GM12878 (cell line): ENCODE results near the gene SIGLEC6. TPM values are rescaled to one million over a fixed set of nuclear protein-coding genes. Genes with fewer than 3 reads are reported as not detected.

Experiments used
- ATAC-seq: fragments of 200-7000 bp; cut with Tn5 transposase; 3 replicates; pipeline ENCODE4 v1.9.1; 2020; ENCODE audit warnings: mild to moderate bottlenecking, moderate library complexity
- BruUV-seq: library from RNA; stranded (reverse); fragments of 400-500 nt; replicated peaks from 2 replicates; lab custom pipeline; 2021; lab: Mats Ljungman, UMichigan
- CTCF ChIA-PET: fragments of 300-600 bp; sonication (Branson Sonifier 250); formaldehyde crosslinking; extraction: SDS; loops from one replicate; lab custom pipeline; 2021; ENCODE audit warnings: inconsistent platforms; lab: Yijun Ruan, JAX
- POLR2A ChIA-PET: fragments of 350-600 bp; formaldehyde crosslinking; extraction: SDS; loops from one replicate; lab custom pipeline; 2021; ENCODE audit warnings: inconsistent platforms; lab: Charles Lee
- RAD21 ChIA-PET: fragments of 300-600 bp; sonication (Branson Sonifier 250); formaldehyde crosslinking; loops from one replicate; lab custom pipeline; 2023; ENCODE audit warnings: antibody characterized with exemption; ENCODE audit not compliant: unreplicated experiment; lab: Charles Lee
- SMC1A ChIA-PET: fragments of 300-600 bp; sonication (Branson Sonifier 250); formaldehyde crosslinking; loops from one replicate; lab custom pipeline; 2023; ENCODE audit not compliant: unreplicated experiment, uncharacterized antibody; lab: Charles Lee
- DNase-seq: peaks from one replicate; pipeline ENCODE4 v3.0.0-alpha.2; 2011; ENCODE audit warnings: low read depth, low spot score
- FAIRE-seq: peaks from 3 replicates; lab custom pipeline; 2011; peaks lifted over from hg19 to GRCh38; lab: Jason Lieb, UNC
- H2AFZ ChIP-seq: 2 replicates; pipeline ENCODE4 v1.6.0; 2011; ENCODE audit warnings: low read depth, low read length, control low read depth; ENCODE audit not compliant: control insufficient read depth
- H3K27ac ChIP-seq: 2 replicates; pipeline ENCODE4 v1.5.1; 2011; ENCODE audit warnings: control low read depth; ENCODE audit not compliant: control insufficient read depth, insufficient read depth
- H3K27me3 ChIP-seq, 2 experiments: replicated peaks in 1 of 2; 2 replicates each; pipeline versions ENCODE4 v1.6.0 to v1.6.1; 2011; ENCODE audit warnings: low read length in 1 of 2; ENCODE audit not compliant: control insufficient read depth in 2 of 2, insufficient read depth in 2 of 2
- H3K36me3 ChIP-seq, 2 experiments: 2 replicates each; pipeline ENCODE4 v1.5.1; 2011; ENCODE audit warnings: low read length in 1 of 2; ENCODE audit not compliant: control insufficient read depth in 2 of 2, insufficient read depth in 2 of 2
- H3K4me1 ChIP-seq: 2 replicates; pipeline ENCODE4 v1.6.1; 2011; ENCODE audit warnings: mild to moderate bottlenecking, low read length, moderate library complexity, mixed read lengths; ENCODE audit not compliant: control insufficient read depth, insufficient read depth
- H3K4me2 ChIP-seq: 2 replicates; pipeline ENCODE4 v1.6.0; 2011; ENCODE audit warnings: control low read depth; ENCODE audit not compliant: control insufficient read depth, insufficient read depth
- H3K4me3 ChIP-seq: fragments of 200-600 bp; sonication (generic); 2 replicates; pipeline ENCODE4 v1.5.1; 2016
- H3K79me2 ChIP-seq: 2 replicates; pipeline ENCODE4 v1.6.0; 2011; ENCODE audit warnings: low read length; ENCODE audit not compliant: control insufficient read depth, insufficient read depth
- H3K9ac ChIP-seq: 2 replicates; pipeline ENCODE4 v1.8.0; 2011; ENCODE audit warnings: low read length, control low read depth, mixed read lengths; ENCODE audit not compliant: control insufficient read depth, insufficient read depth
- H3K9me3 ChIP-seq: replicated peaks from 3 replicates; pipeline ENCODE4 v1.5.1; 2011; ENCODE audit warnings: mild to moderate bottlenecking, low read length; ENCODE audit not compliant: control insufficient read depth, insufficient read depth
- H4K20me1 ChIP-seq: 2 replicates; pipeline ENCODE4 v1.6.0; 2011; ENCODE audit not compliant: control insufficient read depth, insufficient read depth
- ESRRA ChIP-seq: IDR thresholded peaks from 2 replicates; pipeline ENCODE4 v1.6.1; 2012; ENCODE audit warnings: mild to moderate bottlenecking, low read length, improper control_type of control experiment
- EZH2 ChIP-seq: IDR thresholded peaks from 2 replicates; pipeline ENCODE4 v1.6.1; 2012; ENCODE audit warnings: low read depth, mild to moderate bottlenecking, control low read depth, inconsistent platforms, low read length, borderline replicate concordance; ENCODE audit not compliant: control insufficient read depth
- JUNB ChIP-seq: IDR thresholded peaks from 2 replicates; pipeline ENCODE4 v1.6.1; 2016; ENCODE audit warnings: antibody characterized with exemption, mild to moderate bottlenecking
- MXI1 ChIP-seq: fragments of 150-350 bp; IDR thresholded peaks from 2 replicates; pipeline ENCODE4 v1.6.1; 2011; ENCODE audit warnings: low read depth, mild to moderate bottlenecking, inconsistent platforms, low read length, improper control_type of control experiment
- MYC ChIP-seq: IDR thresholded peaks from 2 replicates; pipeline ENCODE4 v1.6.1; 2011; ENCODE audit warnings: mild to moderate bottlenecking, low read length, moderate library complexity, inconsistent platforms; ENCODE audit not compliant: insufficient read depth, insufficient replicate concordance, insufficient read length, severe bottlenecking
- RELB ChIP-seq: fragments of 450-650 bp; IDR thresholded peaks from 2 replicates; pipeline ENCODE4 v1.6.1; 2017; ENCODE audit warnings: low read depth, mild to moderate bottlenecking, moderate library complexity
- SIN3A ChIP-seq: IDR thresholded peaks from 2 replicates; pipeline ENCODE4 v1.6.1; 2012; ENCODE audit warnings: low read depth, low read length, improper control_type of control experiment
- SUZ12 ChIP-seq: fragments of 200-600 bp; sonication (generic); IDR thresholded peaks from one replicate; pipeline ENCODE4 v1.6.1; 2018; ENCODE audit warnings: antibody characterized with exemption, mild to moderate bottlenecking; ENCODE audit not compliant: unreplicated experiment
- ZNF24 ChIP-seq: fragments of 450-650 bp; IDR thresholded peaks from 2 replicates; pipeline ENCODE4 v1.6.1; 2017; ENCODE audit warnings: antibody characterized with exemption, mild to moderate bottlenecking
- ZZZ3 ChIP-seq: IDR thresholded peaks from 2 replicates; pipeline ENCODE4 v1.6.1; 2011; ENCODE audit warnings: low read depth; ENCODE audit not compliant: control insufficient read depth, insufficient read length
- WGBS: methylation state at CpG from one replicate; pipeline ENCODE4 v1.1.6; 2016; ENCODE audit warnings: low lambda C conversion rate; ENCODE audit not compliant: insufficient replicate concordance, insufficient coverage; ENCODE audit errors: missing lambda C conversion rate; 5-methylcytosine and 5-hydroxymethylcytosine counted together
- in situ Hi-C: fragments of 300-500 bp; cut with MboI; formaldehyde crosslinking; loops from 9 replicates; pipeline ENCODE4 v1.14.3; 2018; ENCODE audit warnings: mixed read lengths
- intact Hi-C: fragments of 100-400 bp; cut with micrococcal nuclease; formaldehyde crosslinking; loops from one replicate; pipeline ENCODE4 v1.14.2; 2022; ENCODE audit not compliant: unreplicated experiment
- polyA plus RNA-seq, 11 experiments: library from polyadenylated mRNA; depleted of rRNA in 4 of 11; unstranded in 6 of 11; stranded (reverse) in 5 of 11; fragments of >200 nt; fragmentation: Nextera tagmentation in 4 of 11; fragmentation: Illumina TruSeq in 1 of 11; extraction: Ambion mirVana in 4 of 11; extraction: Trizol in 1 of 11; gene quantifications; 1 replicate in 1 of 11; 2 replicates in 10 of 11; pipeline versions ENCODE4 v1.2.1 to v1.2.3, GENCODE V29; 2011 to 2016; ENCODE audit warnings: inconsistent platforms in 2 of 11, missing spikeins in 2 of 11, low read depth in 1 of 11
- total RNA-seq, 4 experiments: library from RNA; depleted of rRNA in 3 of 4; stranded (reverse); fragments of >200 nt in 3 of 4; fragmentation: Illumina TruSeq in 1 of 4; extraction: Trizol in 1 of 4; gene quantifications; 2 replicates each; pipeline versions ENCODE4 v1.2.1 to v1.2.3, GENCODE V29; 2013 to 2021
- TF ChIP-seq, protein P1 (sequence below): fragments of 450-650 bp; formaldehyde crosslinking; IDR thresholded peaks from 2 replicates; pipeline ENCODE4 v1.4.0; 2020; ENCODE audit warnings: mild to moderate bottlenecking, moderate library complexity
- TF ChIP-seq, protein P2 (sequence below): IDR thresholded peaks from 2 replicates; pipeline ENCODE4 v1.6.1; 2012; ENCODE audit warnings: mild to moderate bottlenecking, low read depth, low read length

Gene SIGLEC6
- total and polyA plus RNA-seq, 10 of the 15 experiments (the other 5 are each of a cell fraction or from before 2014, with no cell fraction given): 0.08 to 0.40 (median 0.27) TPM; not detected in 2

- no peak for TF ChIP-seq SUZ12
- TF ChIP-seq ESRRA: no peak
- TF ChIP-seq EZH2: no peak
- no peak for TF ChIP-seq ZZZ3
- TF ChIP-seq JUNB: no peak
- TF ChIP-seq, all 136 proteins: peak for 0
Observed at GRCh38 chr19:51485960-51486660, 45.4 kb downstream of the SIGLEC6 start (continued).

- intact Hi-C loops: no loop called here
- no peak for FAIRE-seq
- Histone ChIP-seq H4K20me1 (no peaks in the 10 kb centered on the region), H3K9ac (no peak overlapping the region), H3K9me3 (no peaks in the 10 kb centered on the region; the same call in 2 of the 3 replicates), H3K27me3 (peaks cover 0 to 4% of the 10 kb centered on the region in 2 experiments; a peak in 2 of 4 replicates), H3K4me2 (no peak overlapping the region), H3K27ac (no peak overlapping the region), H3K4me3 (no peak overlapping the region), H3K36me3 (no peaks in the 10 kb centered on the region), H3K4me1 (no peaks in the 10 kb centered on the region), H3K79me2 (no peaks in the 10 kb centered on the region), H2AFZ (no peak overlapping the region)
- in situ Hi-C loops: no loop called here
- POLR2A ChIA-PET: no interaction called here
- no peak for ATAC-seq
- TF ChIP-seq, protein P1, sequence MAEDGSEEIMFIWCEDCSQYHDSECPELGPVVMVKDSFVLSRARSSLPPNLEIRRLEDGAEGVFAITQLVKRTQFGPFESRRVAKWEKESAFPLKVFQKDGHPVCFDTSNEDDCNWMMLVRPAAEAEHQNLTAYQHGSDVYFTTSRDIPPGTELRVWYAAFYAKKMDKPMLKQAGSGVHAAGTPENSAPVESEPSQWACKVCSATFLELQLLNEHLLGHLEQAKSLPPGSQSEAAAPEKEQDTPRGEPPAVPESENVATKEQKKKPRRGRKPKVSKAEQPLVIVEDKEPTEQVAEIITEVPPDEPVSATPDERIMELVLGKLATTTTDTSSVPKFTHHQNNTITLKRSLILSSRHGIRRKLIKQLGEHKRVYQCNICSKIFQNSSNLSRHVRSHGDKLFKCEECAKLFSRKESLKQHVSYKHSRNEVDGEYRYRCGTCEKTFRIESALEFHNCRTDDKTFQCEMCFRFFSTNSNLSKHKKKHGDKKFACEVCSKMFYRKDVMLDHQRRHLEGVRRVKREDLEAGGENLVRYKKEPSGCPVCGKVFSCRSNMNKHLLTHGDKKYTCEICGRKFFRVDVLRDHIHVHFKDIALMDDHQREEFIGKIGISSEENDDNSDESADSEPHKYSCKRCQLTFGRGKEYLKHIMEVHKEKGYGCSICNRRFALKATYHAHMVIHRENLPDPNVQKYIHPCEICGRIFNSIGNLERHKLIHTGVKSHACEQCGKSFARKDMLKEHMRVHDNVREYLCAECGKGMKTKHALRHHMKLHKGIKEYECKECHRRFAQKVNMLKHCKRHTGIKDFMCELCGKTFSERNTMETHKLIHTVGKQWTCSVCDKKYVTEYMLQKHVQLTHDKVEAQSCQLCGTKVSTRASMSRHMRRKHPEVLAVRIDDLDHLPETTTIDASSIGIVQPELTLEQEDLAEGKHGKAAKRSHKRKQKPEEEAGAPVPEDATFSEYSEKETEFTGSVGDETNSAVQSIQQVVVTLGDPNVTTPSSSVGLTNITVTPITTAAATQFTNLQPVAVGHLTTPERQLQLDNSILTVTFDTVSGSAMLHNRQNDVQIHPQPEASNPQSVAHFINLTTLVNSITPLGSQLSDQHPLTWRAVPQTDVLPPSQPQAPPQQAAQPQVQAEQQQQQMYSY (CRISPR knock-in tag): no peak
- TF ChIP-seq RELB: no peak
- TF ChIP-seq ZNF24: no peak
- TF ChIP-seq SIN3A: no peak
- TF ChIP-seq, protein P2, sequence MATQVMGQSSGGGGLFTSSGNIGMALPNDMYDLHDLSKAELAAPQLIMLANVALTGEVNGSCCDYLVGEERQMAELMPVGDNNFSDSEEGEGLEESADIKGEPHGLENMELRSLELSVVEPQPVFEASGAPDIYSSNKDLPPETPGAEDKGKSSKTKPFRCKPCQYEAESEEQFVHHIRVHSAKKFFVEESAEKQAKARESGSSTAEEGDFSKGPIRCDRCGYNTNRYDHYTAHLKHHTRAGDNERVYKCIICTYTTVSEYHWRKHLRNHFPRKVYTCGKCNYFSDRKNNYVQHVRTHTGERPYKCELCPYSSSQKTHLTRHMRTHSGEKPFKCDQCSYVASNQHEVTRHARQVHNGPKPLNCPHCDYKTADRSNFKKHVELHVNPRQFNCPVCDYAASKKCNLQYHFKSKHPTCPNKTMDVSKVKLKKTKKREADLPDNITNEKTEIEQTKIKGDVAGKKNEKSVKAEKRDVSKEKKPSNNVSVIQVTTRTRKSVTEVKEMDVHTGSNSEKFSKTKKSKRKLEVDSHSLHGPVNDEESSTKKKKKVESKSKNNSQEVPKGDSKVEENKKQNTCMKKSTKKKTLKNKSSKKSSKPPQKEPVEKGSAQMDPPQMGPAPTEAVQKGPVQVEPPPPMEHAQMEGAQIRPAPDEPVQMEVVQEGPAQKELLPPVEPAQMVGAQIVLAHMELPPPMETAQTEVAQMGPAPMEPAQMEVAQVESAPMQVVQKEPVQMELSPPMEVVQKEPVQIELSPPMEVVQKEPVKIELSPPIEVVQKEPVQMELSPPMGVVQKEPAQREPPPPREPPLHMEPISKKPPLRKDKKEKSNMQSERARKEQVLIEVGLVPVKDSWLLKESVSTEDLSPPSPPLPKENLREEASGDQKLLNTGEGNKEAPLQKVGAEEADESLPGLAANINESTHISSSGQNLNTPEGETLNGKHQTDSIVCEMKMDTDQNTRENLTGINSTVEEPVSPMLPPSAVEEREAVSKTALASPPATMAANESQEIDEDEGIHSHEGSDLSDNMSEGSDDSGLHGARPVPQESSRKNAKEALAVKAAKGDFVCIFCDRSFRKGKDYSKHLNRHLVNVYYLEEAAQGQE: peak; percentile 84
- no peak for TF ChIP-seq MXI1
- TF ChIP-seq MYC: no peak
- DNase-seq: no peak
- SMC1A ChIA-PET: no interaction called here
- 55% methylated on average over 8 of the region's 8 CpGs for WGBS
- CTCF ChIA-PET: interaction anchor here (1.0 to 1.4 kb wide), 3 partner anchors 9 to 173 kb away, joined by 3 to 4 read pairs (median 3); no protein-coding TSS in a partner anchor
- BruUV-seq: no TSS peak
- RAD21 ChIA-PET: no interaction called here
Observed at GRCh38 chr19:51480590-51480989, 50.9 kb downstream of the SIGLEC6 start.
